CMK (cell line): ENCODE measurements around the gene OR1F1.

ENCODE experiments used
- DNase-seq: peaks from one replicate; pipeline ENCODE4 v3.0.0-alpha.2; 2010; ENCODE audit warnings: low read depth

OR1F1 gene

DNA sequence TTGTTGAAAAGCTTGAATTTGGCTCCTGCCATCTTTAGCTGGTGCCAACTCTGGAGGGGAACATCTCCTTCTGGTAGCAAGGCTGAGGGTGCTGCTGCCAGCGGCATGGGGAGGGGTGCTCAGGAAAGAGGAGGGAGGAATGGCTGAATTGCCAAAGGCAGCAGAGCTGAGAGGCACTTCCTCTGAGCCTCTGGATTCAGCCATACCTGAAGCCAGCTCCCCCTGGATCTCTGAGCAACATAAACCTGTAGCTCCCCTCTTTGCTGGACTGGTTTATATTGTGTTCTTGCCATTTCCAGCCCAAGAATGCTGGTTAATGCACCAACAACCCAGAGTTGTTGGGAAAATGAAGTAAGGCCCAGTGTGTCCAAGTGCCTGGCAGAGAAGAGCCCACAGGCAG, 61.0 kb downstream of the OR1F1 start:
- no peak for DNase-seq

DNA sequence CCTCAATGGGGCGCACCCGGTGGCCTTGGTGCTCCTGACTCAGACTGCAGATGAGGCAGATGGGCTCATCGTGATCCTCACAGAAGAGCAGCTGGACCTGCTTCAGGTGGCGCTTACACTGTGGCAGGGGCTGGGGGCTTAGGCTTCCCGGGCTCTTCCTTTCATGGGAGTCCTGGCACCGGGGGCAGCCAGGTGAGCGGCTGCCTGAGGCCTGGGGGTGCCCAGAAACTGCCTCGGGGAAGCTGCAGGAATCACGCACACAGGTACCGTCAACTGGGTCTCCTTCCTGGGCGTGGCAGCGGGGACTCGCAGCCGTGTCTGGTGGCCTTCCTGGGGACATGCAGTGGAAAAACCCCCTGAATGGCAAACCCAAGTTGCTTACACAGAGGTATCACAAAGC, 61.4 kb downstream of the OR1F1 start:
- DNase-seq, result no peak

DNA sequence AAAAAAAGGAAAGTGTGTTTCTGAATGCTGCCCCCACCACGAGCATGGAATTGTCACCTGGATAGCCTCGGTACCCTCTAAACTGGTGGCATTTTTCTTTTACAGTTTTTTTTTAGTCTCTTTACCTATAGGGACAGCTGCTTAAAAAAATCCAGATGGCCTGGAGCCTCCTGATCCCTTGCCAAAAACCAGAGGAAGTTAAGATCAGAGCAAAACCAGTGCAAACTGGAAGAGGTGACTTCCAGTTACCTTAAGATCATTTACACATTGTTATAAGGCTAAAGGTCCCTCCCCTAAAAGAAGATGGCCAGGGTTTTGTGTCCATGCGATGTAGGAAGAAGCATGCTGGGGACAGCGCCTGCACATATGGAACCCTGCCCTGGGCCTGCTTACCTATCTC, 65.0 kb downstream of the OR1F1 start:
- no peak for DNase-seq

DNA sequence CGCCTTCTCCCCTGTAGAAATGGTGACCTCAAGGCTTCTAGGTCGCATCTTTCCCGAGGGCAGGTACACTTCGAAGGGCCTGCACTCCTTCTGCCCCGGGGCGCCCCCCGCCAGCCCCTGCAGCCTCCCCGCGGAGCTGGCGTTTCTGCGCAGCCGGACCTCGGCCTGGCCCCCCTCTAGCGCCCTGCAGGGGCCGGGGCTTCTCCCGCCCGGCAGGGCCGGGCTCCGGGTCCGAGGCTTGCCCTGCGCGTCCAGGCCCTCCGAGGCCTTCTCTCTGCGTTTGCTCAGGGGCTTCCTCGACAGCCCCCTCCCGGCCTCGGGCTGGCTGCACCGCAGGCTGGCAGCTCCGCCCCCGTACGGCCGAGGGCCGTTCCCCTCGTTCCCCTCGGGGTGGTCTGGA, 66.3 kb downstream of the OR1F1 start:
- no peak for DNase-seq
